ENCODE results near the gene ROBO4. TPM values are rescaled to one million over a fixed set of nuclear protein-coding genes. Genes with fewer than 3 reads are reported as not detected.

ROBO4 gene
- total RNA-seq, 1 donor from 2014 or later, result 27.6 TPM

DNA sequence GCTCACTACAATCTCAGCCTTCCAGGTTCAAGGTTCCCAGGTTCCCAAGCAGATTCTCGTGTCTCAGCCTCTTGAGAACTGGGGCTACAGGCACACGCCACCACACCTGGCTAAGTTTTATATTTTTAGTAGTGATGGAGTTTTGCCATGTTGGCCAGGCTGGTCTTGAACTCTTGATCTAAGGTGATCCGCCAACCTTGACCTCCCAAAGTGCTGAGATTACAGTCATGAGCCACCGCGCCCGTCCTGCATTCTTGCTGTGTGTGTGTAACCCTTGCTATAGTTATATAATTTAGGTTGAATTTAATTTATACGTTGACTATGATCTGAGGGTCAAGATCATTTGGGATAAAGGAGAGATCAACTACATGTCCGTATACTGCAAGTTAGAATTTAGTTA lies 61.7 kb downstream of the ROBO4 start:
- DNase-seq (ENCODE audit: missing footprints) (no peak), ATAC-seq (no peak)
- intact Hi-C loops (cut with DNase I), result loop anchor here (10.0 kb wide), 1 partner anchor 71 kb away; the partner anchor contains the start of gene ESAM

DNA sequence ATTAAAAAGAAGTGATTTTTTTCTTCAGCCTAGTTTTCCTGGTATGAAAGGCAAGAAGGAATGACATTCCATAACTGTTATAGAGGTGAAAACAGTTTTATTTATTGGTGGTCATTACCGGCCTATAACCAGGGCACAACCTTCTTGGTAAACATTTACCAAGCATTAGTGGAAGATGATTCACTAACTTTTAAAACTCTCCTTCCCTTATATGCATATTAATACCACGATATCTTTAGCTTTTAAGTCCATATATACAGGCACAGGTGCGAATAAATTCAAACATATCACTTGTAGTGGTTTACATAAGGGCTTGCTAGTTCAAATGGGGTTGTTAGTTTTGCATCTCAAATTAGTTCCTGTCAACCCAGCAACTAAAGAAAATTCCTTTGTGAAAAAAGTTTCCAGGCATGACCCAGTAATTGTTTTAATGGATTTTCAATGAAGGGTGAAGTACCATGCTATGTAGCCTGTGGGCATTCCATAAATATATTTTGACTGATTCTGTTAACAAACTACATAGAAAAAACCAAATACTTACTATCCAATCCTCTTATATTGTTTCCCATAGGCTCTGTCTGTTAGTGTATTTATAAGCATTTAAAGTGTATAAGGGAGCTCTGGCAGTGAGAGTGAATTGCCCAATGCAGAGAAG lies 63.0 kb downstream of the ROBO4 start:
- ATAC-seq (no peak), DNase-seq (ENCODE audit: missing footprints) (no peak)
- intact Hi-C loops (cut with DNase I), result loop anchor here (10.0 kb wide), 1 partner anchor 70 kb away; the partner anchor contains the start of gene ESAM

Other genes starting within 250 kb of the ROBO4 start
- gene SIAE, start 224.1 kb downstream of the ROBO4 start, total RNA-seq, result 83.1 TPM
- gene SPA17, start 224.0 kb downstream of the ROBO4 start, total RNA-seq, result 2.6 TPM
- 6.4 TPM for gene NRGN, start 157.9 kb downstream of the ROBO4 start, total RNA-seq
- gene VSIG2, start 145.6 kb downstream of the ROBO4 start, total RNA-seq, result 0.70 TPM
- 43.1 TPM for gene ESAM, start 135.6 kb downstream of the ROBO4 start, total RNA-seq
- 3.8 TPM for gene MSANTD2, start 97.5 kb downstream of the ROBO4 start, total RNA-seq
- gene ROBO3, start 32.4 kb downstream of the ROBO4 start, total RNA-seq, result 4.6 TPM
- not detected for gene HEPN1, start 21.4 kb upstream of the ROBO4 start, total RNA-seq
- gene HEPACAM, start 38.2 kb upstream of the ROBO4 start, total RNA-seq, result 0.41 TPM
- 0.38 TPM for gene CCDC15, start 56.3 kb upstream of the ROBO4 start, total RNA-seq
- gene SLC37A2, start 165.4 kb upstream of the ROBO4 start, total RNA-seq, result 4.2 TPM
- 6.0 TPM for gene TMEM218, start 213.8 kb upstream of the ROBO4 start, total RNA-seq